ENCODE results near the gene CCDC69. TPM values are rescaled to one million over a fixed set of nuclear protein-coding genes. Genes with fewer than 3 reads are reported as not detected.
"Not testable (repeated sequence)": the region's sequence is repeated elsewhere in the genome, so short reads cannot be mapped to it uniquely, and the experiment has no call there.

The CCDC69 gene
- total RNA-seq, 1 donor from 2014 or later: 0.78 TPM

- no peak for TF ChIP-seq CTCF (IDR thresholded peaks at IDR 0.05)
- no peaks in the 10 kb centered on the region for H3K27me3 Mint-ChIP-seq (ENCODE audit: unreplicated experiment)
- no peak overlapping the region for H3K4me3 Mint-ChIP-seq (ENCODE audit: unreplicated experiment)
- no peaks in the 10 kb centered on the region for H3K9me3 Mint-ChIP-seq (ENCODE audit: unreplicated experiment)
- H3K27ac Mint-ChIP-seq (ENCODE audit: unreplicated experiment): no peak overlapping the region
- no peak for DNase-seq (ENCODE audit: extremely low spot score, unreplicated experiment)
- H3K4me1 Mint-ChIP-seq (ENCODE audit: unreplicated experiment): peaks cover 14% of the 10 kb centered on the region
- no peaks in the 10 kb centered on the region for H3K36me3 Mint-ChIP-seq (ENCODE audit: unreplicated experiment)
These were observed 31.9 kb upstream of the CCDC69 start for GRCh38 chr5:151255621-151256286.

DNA sequence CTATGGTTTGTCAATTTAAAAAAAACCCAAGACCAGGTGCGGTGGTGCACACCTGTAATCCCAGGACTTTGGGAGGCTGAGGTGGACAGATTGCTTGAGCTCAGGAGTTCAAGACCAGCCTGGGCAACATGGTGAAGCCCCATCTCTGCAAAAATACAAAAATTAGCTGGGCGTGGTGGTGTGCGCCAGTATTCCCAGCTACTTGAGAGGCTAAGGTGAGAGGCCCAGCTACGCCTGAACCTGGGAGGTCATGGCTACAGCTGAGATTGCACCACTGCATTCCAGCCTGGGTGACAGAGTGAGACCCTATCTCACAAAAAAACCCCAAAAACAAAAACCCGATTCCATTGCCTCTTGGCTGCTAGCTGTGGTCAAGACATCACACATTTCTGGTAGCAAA is 31.1 kb upstream of the CCDC69 start:
- DNase-seq (ENCODE audit: extremely low spot score, unreplicated experiment): not testable (repeated sequence)

DNA sequence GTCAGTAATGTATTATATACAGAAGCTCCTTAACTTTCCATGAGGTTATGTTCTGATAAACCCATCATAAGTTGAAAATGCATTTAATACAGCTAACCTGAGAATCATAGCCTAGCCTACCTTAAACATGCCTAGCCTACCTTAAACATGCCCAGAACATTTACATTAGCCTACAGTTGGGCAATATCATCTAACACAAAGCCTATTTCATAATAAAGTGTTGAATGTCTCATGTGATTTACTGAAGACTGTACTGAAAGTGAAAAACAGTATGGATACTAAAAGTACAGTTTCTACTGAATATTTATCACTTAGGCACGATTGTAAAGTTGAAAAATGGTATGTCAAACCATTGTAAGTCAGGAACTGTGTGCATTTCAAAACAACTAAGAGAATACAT is 30.7 kb upstream of the CCDC69 start:
- Mint-ChIP-seq H3K27me3 (ENCODE audit: unreplicated experiment) (no peaks in the 10 kb centered on the region), H3K4me3 (ENCODE audit: unreplicated experiment) (no peak overlapping the region), H3K27ac (ENCODE audit: unreplicated experiment) (no peak overlapping the region), H3K4me1 (ENCODE audit: unreplicated experiment) (peaks cover 14% of the 10 kb centered on the region), H3K36me3 (ENCODE audit: unreplicated experiment) (no peaks in the 10 kb centered on the region), H3K9me3 (ENCODE audit: unreplicated experiment) (no peaks in the 10 kb centered on the region)
- TF ChIP-seq CTCF (IDR thresholded peaks at IDR 0.05): no peak
- no peak for DNase-seq (ENCODE audit: extremely low spot score, unreplicated experiment)

More for the DNA sequence above, 31.1 kb upstream of the CCDC69 start:
- H3K4me3 Mint-ChIP-seq (ENCODE audit: unreplicated experiment); H3K9me3 Mint-ChIP-seq (ENCODE audit: unreplicated experiment); H3K27me3 Mint-ChIP-seq (ENCODE audit: unreplicated experiment); H3K36me3 Mint-ChIP-seq (ENCODE audit: unreplicated experiment); H3K27ac Mint-ChIP-seq (ENCODE audit: unreplicated experiment): not testable (repeated sequence)
- peaks cover 14% of the 10 kb centered on the region for H3K4me1 Mint-ChIP-seq (ENCODE audit: unreplicated experiment)

GRCh38 chr5:151253605-151253950 is 29.7 kb upstream of the CCDC69 start:
- no peak for DNase-seq (ENCODE audit: extremely low spot score, unreplicated experiment)
- no peak for TF ChIP-seq CTCF (IDR thresholded peaks at IDR 0.05)
- Mint-ChIP-seq H3K9me3 (ENCODE audit: unreplicated experiment) (no peaks in the 10 kb centered on the region), H3K27ac (ENCODE audit: unreplicated experiment) (peak overlapping the region; percentile 70), H3K36me3 (ENCODE audit: unreplicated experiment) (no peaks in the 10 kb centered on the region), H3K4me3 (ENCODE audit: unreplicated experiment) (peak overlapping the region; percentile 91), H3K27me3 (ENCODE audit: unreplicated experiment) (peaks cover 6% of the 10 kb centered on the region), H3K4me1 (ENCODE audit: unreplicated experiment) (peaks cover 14% of the 10 kb centered on the region)

- DNase-seq (ENCODE audit: extremely low spot score, unreplicated experiment): peak; percentile 100
- H3K4me1 Mint-ChIP-seq (ENCODE audit: unreplicated experiment): peaks cover 14% of the 10 kb centered on the region
- H3K27me3 Mint-ChIP-seq (ENCODE audit: unreplicated experiment): peaks cover 9% of the 10 kb centered on the region
- H3K4me3 Mint-ChIP-seq (ENCODE audit: unreplicated experiment): peak within 1 kb of the TSS; percentile 91
- no peaks in the 10 kb centered on the region for H3K9me3 Mint-ChIP-seq (ENCODE audit: unreplicated experiment)
- TF ChIP-seq CTCF (IDR thresholded peaks at IDR 0.05): no peak
- H3K36me3 Mint-ChIP-seq (ENCODE audit: unreplicated experiment): no peaks in the 10 kb centered on the region
- peak within 1 kb of the TSS; percentile 70 for H3K27ac Mint-ChIP-seq (ENCODE audit: unreplicated experiment)
These were observed 29.1 kb upstream of the CCDC69 start, which contains the start of gene GM2A for GRCh38 chr5:151252762-151253604. Gene GM2A, plus strand, starts transcription at chr5:151253185. Its CDS starts 32 bp downstream, at chr5:151253217.
